CD14-positive monocyte (primary cell): ENCODE measurements around the gene NRXN3. TPM values are rescaled to one million over a fixed set of nuclear protein-coding genes. Genes with fewer than 3 reads are reported as not detected.

Experiments
- DNase-seq, 3 donors: peaks; one replicate each; pipeline ENCODE4 v3.0.0-alpha.2; 2011 to 2022
- H2AFZ ChIP-seq: 2 replicates; pipeline ENCODE4 v1.6.0; 2012; ENCODE audit warnings: mild to moderate bottlenecking, low read depth, low read length, inconsistent platforms; ENCODE audit not compliant: insufficient read depth, poor library complexity, severe bottlenecking
- H3K27ac ChIP-seq, 2 donors: 1 replicate in 1 of 2; 2 replicates in 1 of 2; pipeline ENCODE4 v1.5.1; 2012 to 2013; ENCODE audit warnings: low read length in 2 of 2, control low read depth in 1 of 2, inconsistent platforms in 1 of 2, low read depth in 1 of 2, mild to moderate bottlenecking in 1 of 2
- H3K27me3 ChIP-seq, 2 donors: one replicate each; pipeline versions ENCODE4 v1.6.0 to v1.6.1; 2011 to 2013; ENCODE audit warnings: low read length in 2 of 2; ENCODE audit not compliant: control insufficient read depth in 2 of 2, insufficient read depth in 2 of 2
- H3K36me3 ChIP-seq, 2 donors: replicated peaks in 1 of 2; 1 replicate in 1 of 2; 2 replicates in 1 of 2; pipeline versions ENCODE4 v1.5.1 to v1.6.1; 2012 to 2013; ENCODE audit warnings: low read length in 2 of 2, control low read depth in 1 of 2, inconsistent platforms in 1 of 2, mild to moderate bottlenecking in 1 of 2; ENCODE audit not compliant: insufficient read depth in 2 of 2, control insufficient read depth in 1 of 2
- H3K4me1 ChIP-seq, 2 donors: 1 replicate in 1 of 2; 2 replicates in 1 of 2; pipeline versions ENCODE4 v1.5.1 to v1.6.1; 2012 to 2013; ENCODE audit warnings: low read length in 2 of 2, control low read depth in 1 of 2, inconsistent platforms in 1 of 2, mild to moderate bottlenecking in 1 of 2, moderate library complexity in 1 of 2; ENCODE audit not compliant: insufficient read depth in 2 of 2, control insufficient read depth in 1 of 2
- H3K4me2 ChIP-seq: replicated peaks from 2 replicates; pipeline ENCODE3; 2012; ENCODE audit warnings: low read length, moderate library complexity, mild to moderate bottlenecking; ENCODE audit not compliant: poor library complexity, severe bottlenecking; ENCODE audit errors: extremely low read depth
- H3K4me3 ChIP-seq, 3 experiments: fragments of 200-600 bp in 1 of 3; sonication (generic) in 1 of 3; replicated peaks in 1 of 3; 1 replicate in 2 of 3; 2 replicates in 1 of 3; pipeline ENCODE4 v1.5.1; 2011 to 2013; ENCODE audit warnings: low read length in 3 of 3, mild to moderate bottlenecking in 3 of 3, control low read depth in 2 of 3, low read depth in 2 of 3, inconsistent platforms in 1 of 3, moderate library complexity in 1 of 3
- H3K79me2 ChIP-seq: 2 replicates; pipeline ENCODE4 v1.6.0; 2012; ENCODE audit warnings: mild to moderate bottlenecking, control low read depth, inconsistent platforms, low read length, moderate library complexity; ENCODE audit not compliant: insufficient read depth
- H3K9ac ChIP-seq: 2 replicates; pipeline ENCODE4 v1.6.0; 2017; ENCODE audit warnings: low read length, mild to moderate bottlenecking; ENCODE audit not compliant: insufficient read depth, poor library complexity, severe bottlenecking
- H3K9me3 ChIP-seq, 2 donors: replicated peaks in 1 of 2; 1 replicate in 1 of 2; 2 replicates in 1 of 2; pipeline versions ENCODE4 v1.5.1 to v1.6.1; 2012 to 2013; ENCODE audit warnings: low read length in 2 of 2, control low read depth in 1 of 2; ENCODE audit not compliant: control insufficient read depth in 1 of 2, insufficient read depth in 1 of 2
- H4K20me1 ChIP-seq: 2 replicates; pipeline ENCODE4 v1.6.0; 2012; ENCODE audit warnings: mild to moderate bottlenecking, low read length, control low read depth, moderate library complexity; ENCODE audit not compliant: insufficient read depth
- H3K27ac Mint-ChIP-seq, 7 donors: one replicate each; pipeline ENCODE4 v1.8.0; 2020; ENCODE audit warnings: mild to moderate bottlenecking in 7 of 7, mixed read lengths in 7 of 7, moderate library complexity in 6 of 7, inconsistent platforms in 2 of 7
- H3K27me3 Mint-ChIP-seq, 3 donors: one replicate each; pipeline ENCODE4 v1.8.0; 2021 to 2022; ENCODE audit warnings: low read depth in 3 of 3, mild to moderate bottlenecking in 3 of 3, mixed read lengths in 3 of 3, moderate library complexity in 3 of 3, inconsistent platforms in 1 of 3
- H3K36me3 Mint-ChIP-seq, 2 donors: one replicate each; pipeline ENCODE4 v1.8.0; 2020; ENCODE audit warnings: mixed read lengths in 2 of 2, inconsistent platforms in 1 of 2, mild to moderate bottlenecking in 1 of 2
- H3K4me1 Mint-ChIP-seq: one replicate; pipeline ENCODE4 v1.8.0; 2020; ENCODE audit warnings: mild to moderate bottlenecking, mixed read lengths
- H3K4me3 Mint-ChIP-seq, 2 donors: one replicate each; pipeline ENCODE4 v1.8.0; 2020; ENCODE audit warnings: mild to moderate bottlenecking in 2 of 2, mixed read lengths in 2 of 2, moderate library complexity in 1 of 2
- H3K9me3 Mint-ChIP-seq, 7 donors: one replicate each; pipeline ENCODE4 v1.8.0; 2020 to 2022; ENCODE audit warnings: mixed read lengths in 7 of 7, mild to moderate bottlenecking in 6 of 7, moderate library complexity in 6 of 7, inconsistent platforms in 2 of 7
- CTCF ChIP-seq: fragments of 200-600 bp; IDR thresholded peaks from one replicate; pipeline ENCODE4 v1.8.0; 2022; ENCODE audit warnings: antibody characterized with exemption, mild to moderate bottlenecking
- WGBS: methylation state at CpG from one replicate; pipeline ENCODE4 v1.1.5; 2013; ENCODE audit warnings: missing lambda C conversion rate; ENCODE audit not compliant: insufficient coverage; 5-methylcytosine and 5-hydroxymethylcytosine counted together
- intact Hi-C, 2 donors: fragments of 100-400 bp; cut with micrococcal nuclease; formaldehyde crosslinking; loops; one replicate each; pipeline versions ENCODE4 v1.15.0 to v1.15.1; 2023
- polyA plus RNA-seq, 3 donors: library from polyadenylated mRNA; depleted of rRNA in 1 of 3; unstranded in 2 of 3; stranded (reverse) in 1 of 3; fragments of 300-500 nt in 2 of 3; fragments of >200 nt in 1 of 3; fragmentation: Illumina TruSeq in 2 of 3; gene quantifications; 1 replicate in 2 of 3; 2 replicates in 1 of 3; pipeline ENCODE4 v1.2.3, GENCODE V29; 2012 to 2021

The NRXN3 gene
- polyA plus RNA-seq, 3 donors, result not detected

- Histone ChIP-seq H3K79me2 (no peaks in the 10 kb centered on the region), H2AFZ (no peak overlapping the region), H3K4me2 (no peak overlapping the region), H3K4me3 (no peak overlapping the region), H3K4me1 (peaks cover 11 to 12% of the 10 kb centered on the region in 2 donors), H3K27me3 (no peaks in the 10 kb centered on the region), H3K9me3 (peaks cover 8 to 12% of the 10 kb centered on the region in 2 donors), H3K27ac (no peak overlapping the region), H4K20me1 (no peaks in the 10 kb centered on the region), H3K9ac (no peak overlapping the region), H3K36me3 (no peaks in the 10 kb centered on the region)
- no CpG with 5 or more reads among the region's 1 CpG for WGBS
- TF ChIP-seq CTCF, result no peak
- no peak overlapping the region for H3K27ac Mint-ChIP-seq
- H3K36me3 Mint-ChIP-seq, result no peaks in the 10 kb centered on the region
- no peak overlapping the region for H3K4me3 Mint-ChIP-seq
- intact Hi-C loops, result no loop called here
- H3K27me3 Mint-ChIP-seq, result no peaks in the 10 kb centered on the region
- peaks cover 17% of the 10 kb centered on the region for H3K4me1 Mint-ChIP-seq
- H3K9me3 Mint-ChIP-seq, result peaks cover 6 to 17% (median 9%) of the 10 kb centered on the region in 7 donors
- no peak for DNase-seq
Measured at GRCh38 chr14:79040790-79041189, 870.6 kb downstream of the NRXN3 start.

GRCh38 chr14:79043194-79043889 is 873.2 kb downstream of the NRXN3 start:
- TF ChIP-seq CTCF, result no peak
- Histone ChIP-seq H3K27ac (no peak overlapping the region), H2AFZ (peak overlapping the region; percentile 24), H3K79me2 (no peaks in the 10 kb centered on the region), H3K4me3 (no peak overlapping the region), H3K27me3 (no peaks in the 10 kb centered on the region), H4K20me1 (no peaks in the 10 kb centered on the region), H3K9me3 (peaks cover 8 to 12% of the 10 kb centered on the region in 2 donors), H3K36me3 (no peaks in the 10 kb centered on the region), H3K4me1 (peaks cover 0 to 5% of the 10 kb centered on the region in 2 donors), H3K9ac (no peak overlapping the region), H3K4me2 (no peak overlapping the region)
- Mint-ChIP-seq H3K4me3 (no peak overlapping the region), H3K4me1 (peaks cover 5% of the 10 kb centered on the region), H3K36me3 (no peaks in the 10 kb centered on the region), H3K27ac (no peak overlapping the region), H3K27me3 (no peaks in the 10 kb centered on the region), H3K9me3 (peaks cover 6 to 17% (median 9%) of the 10 kb centered on the region in 7 donors)
- WGBS, result 67% methylated on average over 6 of the region's 7 CpGs
- intact Hi-C loops, result no loop called here
- no peak for DNase-seq
